NT2/D1 (cell line): ENCODE measurements around the gene NR2E1.

ENCODE experiments used
- YY1 ChIP-seq: IDR thresholded peaks from 2 replicates; pipeline ENCODE4 v1.6.1; 2011; ENCODE audit not compliant: insufficient read length, insufficient read depth
- ZNF274 ChIP-seq: IDR thresholded peaks from 2 replicates; pipeline ENCODE4 v1.6.1; 2011; ENCODE audit warnings: mild to moderate bottlenecking, low read depth, low read length

- TF ChIP-seq ZNF274 (no peak), YY1 (no peak)
Measured at GRCh38 chr6:108132863-108133262, 33.0 kb upstream of the NR2E1 start.
